K562 (cell line): ENCODE measurements around the gene MAD1L1.

Experiments
- AFF4 ChIP-seq: sonication (generic); formaldehyde crosslinking; IDR thresholded peaks from 2 replicates; pipeline ENCODE4 v1.8.0; 2023; ENCODE audit warnings: mild to moderate bottlenecking, missing genetic modification reagents
- HNRNPL ChIP-seq: fragments of 200-400 bp; formaldehyde crosslinking; IDR thresholded peaks from 2 replicates; pipeline ENCODE4 v1.6.1; 2017; ENCODE audit warnings: low read depth, mild to moderate bottlenecking, low read length

- TF ChIP-seq AFF4 (CRISPR knock-in tag) (no peak), HNRNPL (no peak)
Observed at GRCh38 chr7:2141021-2141410, 91.7 kb downstream of the MAD1L1 start.
